HG03175 (cell line): ENCODE results near the gene MGMT.

Experiments used
- ATAC-seq: cut with Tn5 transposase; IDR thresholded peaks from one replicate; pipeline ENCODE4 v1.9.1; 2021; ENCODE audit warnings: mild to moderate bottlenecking, moderate library complexity; ENCODE audit not compliant: unreplicated experiment

Gene MGMT

GRCh38 chr10:129581827-129582411 is 114.9 kb downstream of the MGMT start:
- ATAC-seq = no peak

GRCh38 chr10:129583831-129584230 is 116.8 kb downstream of the MGMT start:
- ATAC-seq = no peak

- ATAC-seq = no peak
These were observed 119.9 kb downstream of the MGMT start for GRCh38 chr10:129586898-129587443.

- no peak for ATAC-seq
These were observed 122.5 kb downstream of the MGMT start for GRCh38 chr10:129589546-129589945.

- no peak for ATAC-seq
These were observed 126.9 kb downstream of the MGMT start for GRCh38 chr10:129593953-129594352.

GRCh38 chr10:129594811-129595210 is 127.8 kb downstream of the MGMT start:
- no peak for ATAC-seq

- ATAC-seq = no peak
These were observed 131.4 kb downstream of the MGMT start for GRCh38 chr10:129598413-129598812.

- ATAC-seq = no peak
These were observed 132.1 kb downstream of the MGMT start for GRCh38 chr10:129599160-129599559.

GRCh38 chr10:129601737-129602136 is 134.7 kb downstream of the MGMT start:
- no peak for ATAC-seq

GRCh38 chr10:129602938-129603535 is 136.0 kb downstream of the MGMT start:
- no peak for ATAC-seq

GRCh38 chr10:129604333-129605032 is 137.4 kb downstream of the MGMT start:
- ATAC-seq = no peak

GRCh38 chr10:129605266-129605985 is 138.4 kb downstream of the MGMT start:
- no peak for ATAC-seq

- ATAC-seq = no peak
These were observed 139.0 kb downstream of the MGMT start for GRCh38 chr10:129605986-129606518.

GRCh38 chr10:129607607-129608109 is 140.6 kb downstream of the MGMT start:
- no peak for ATAC-seq

- no peak for ATAC-seq
These were observed 141.6 kb downstream of the MGMT start for GRCh38 chr10:129608653-129609052.

- ATAC-seq = no peak
These were observed 142.5 kb downstream of the MGMT start for GRCh38 chr10:129609551-129609950.

GRCh38 chr10:129612481-129613109 is 145.6 kb downstream of the MGMT start:
- no peak for ATAC-seq

- no peak for ATAC-seq
These were observed 146.4 kb downstream of the MGMT start for GRCh38 chr10:129613377-129613980.

GRCh38 chr10:129614341-129614740 is 147.3 kb downstream of the MGMT start:
- ATAC-seq = no peak

- no peak for ATAC-seq
These were observed 148.3 kb downstream of the MGMT start for GRCh38 chr10:129615381-129615780.
